ENCODE measurements around the gene DDB1.

DNA sequence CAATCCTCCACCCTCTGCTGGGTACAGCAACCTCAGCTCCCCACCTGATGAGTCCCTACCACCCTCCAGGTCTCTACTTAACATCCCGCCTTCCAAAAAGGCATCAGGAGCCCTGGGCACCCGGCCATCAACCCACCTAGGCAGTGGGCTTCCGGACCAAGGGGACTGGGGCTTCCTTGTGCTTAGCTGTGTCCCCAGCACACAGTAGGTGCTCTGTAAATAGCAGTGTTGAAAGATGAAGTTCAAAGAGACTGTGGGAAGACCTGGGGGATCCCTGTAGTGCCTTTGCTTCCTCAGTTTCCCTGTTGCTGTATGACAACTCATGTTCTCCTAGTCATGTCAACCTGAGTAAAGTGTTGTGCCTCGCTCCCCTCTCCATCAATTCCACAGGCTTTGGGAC is 58.8 kb downstream of the DDB1 start:
- TF ChIP-seq, protein P1, sequence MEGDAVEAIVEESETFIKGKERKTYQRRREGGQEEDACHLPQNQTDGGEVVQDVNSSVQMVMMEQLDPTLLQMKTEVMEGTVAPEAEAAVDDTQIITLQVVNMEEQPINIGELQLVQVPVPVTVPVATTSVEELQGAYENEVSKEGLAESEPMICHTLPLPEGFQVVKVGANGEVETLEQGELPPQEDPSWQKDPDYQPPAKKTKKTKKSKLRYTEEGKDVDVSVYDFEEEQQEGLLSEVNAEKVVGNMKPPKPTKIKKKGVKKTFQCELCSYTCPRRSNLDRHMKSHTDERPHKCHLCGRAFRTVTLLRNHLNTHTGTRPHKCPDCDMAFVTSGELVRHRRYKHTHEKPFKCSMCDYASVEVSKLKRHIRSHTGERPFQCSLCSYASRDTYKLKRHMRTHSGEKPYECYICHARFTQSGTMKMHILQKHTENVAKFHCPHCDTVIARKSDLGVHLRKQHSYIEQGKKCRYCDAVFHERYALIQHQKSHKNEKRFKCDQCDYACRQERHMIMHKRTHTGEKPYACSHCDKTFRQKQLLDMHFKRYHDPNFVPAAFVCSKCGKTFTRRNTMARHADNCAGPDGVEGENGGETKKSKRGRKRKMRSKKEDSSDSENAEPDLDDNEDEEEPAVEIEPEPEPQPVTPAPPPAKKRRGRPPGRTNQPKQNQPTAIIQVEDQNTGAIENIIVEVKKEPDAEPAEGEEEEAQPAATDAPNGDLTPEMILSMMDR (conservative IDR thresholded peaks at IDR 0.05 in 1 of 2, IDR thresholded peaks at IDR 0.05 in 1 of 2; ENCODE audit: extremely low read depth in 1 of 2, insufficient read depth in 1 of 2, low read depth in 1 of 2, low read length in 2 of 2): no peak
- TF ChIP-seq EZH2 (IDR thresholded peaks at IDR 0.05; ENCODE audit: borderline replicate concordance, low read length): no peak
